C4-2B (cell line): ENCODE data around the gene ZBTB25.

Experiments used
- H3K27ac ChIP-seq: fragments of 450-650 bp; 2 replicates; pipeline ENCODE4 v1.5.1; 2017
- ZFX ChIP-seq: fragments of 450-650 bp; IDR thresholded peaks from 2 replicates; pipeline ENCODE4 v1.6.1; 2017
- TF ChIP-seq, protein P1 (sequence below): fragments of 450-650 bp; conservative IDR thresholded peaks from 2 replicates; pipeline ENCODE4 v1.5.1; 2017; ENCODE audit warnings: mild to moderate bottlenecking

Gene ZBTB25

DNA sequence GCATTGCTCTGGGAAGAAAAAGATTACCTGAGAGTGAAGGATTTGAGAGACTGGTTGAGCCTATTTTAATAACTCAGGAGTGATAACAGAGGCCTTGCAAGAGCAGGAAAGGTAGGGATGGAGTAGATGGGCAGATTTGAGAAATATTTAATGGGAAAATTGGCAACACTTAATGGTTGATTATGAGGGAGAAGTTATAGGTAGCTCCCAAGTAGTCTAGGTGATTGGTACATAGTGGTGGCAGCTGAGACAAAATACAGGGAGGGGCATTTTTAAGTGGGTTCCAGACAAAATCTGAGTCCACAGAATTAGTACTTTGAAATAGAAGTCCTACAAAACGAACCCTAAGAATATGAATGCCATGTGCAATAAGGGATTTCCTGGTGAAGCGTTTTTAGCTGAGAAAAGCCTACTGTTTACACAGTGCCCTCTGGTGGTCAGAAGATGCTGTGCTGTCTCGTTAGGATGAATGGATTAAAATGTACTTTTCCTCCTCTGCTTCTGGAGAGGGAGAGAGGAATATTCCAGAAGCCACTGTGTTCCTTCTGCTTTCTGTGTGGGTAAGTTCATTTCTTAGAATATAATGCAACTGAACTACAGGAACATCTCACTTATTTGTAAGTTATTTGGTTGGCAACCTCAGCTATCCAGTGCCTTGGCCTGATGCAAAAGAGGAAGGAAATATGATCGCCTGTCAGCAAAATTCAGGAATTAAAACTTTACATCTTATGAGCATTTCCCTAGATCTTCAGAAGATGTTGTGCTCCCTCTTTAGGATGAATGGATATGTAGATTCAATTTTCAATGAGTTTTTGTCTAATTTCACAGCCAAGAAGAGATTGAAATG is 7.4 kb upstream of the ZBTB25 start:
- H3K27ac ChIP-seq, result no peak overlapping the region
- no peak for TF ChIP-seq ZFX
- TF ChIP-seq, protein P1, sequence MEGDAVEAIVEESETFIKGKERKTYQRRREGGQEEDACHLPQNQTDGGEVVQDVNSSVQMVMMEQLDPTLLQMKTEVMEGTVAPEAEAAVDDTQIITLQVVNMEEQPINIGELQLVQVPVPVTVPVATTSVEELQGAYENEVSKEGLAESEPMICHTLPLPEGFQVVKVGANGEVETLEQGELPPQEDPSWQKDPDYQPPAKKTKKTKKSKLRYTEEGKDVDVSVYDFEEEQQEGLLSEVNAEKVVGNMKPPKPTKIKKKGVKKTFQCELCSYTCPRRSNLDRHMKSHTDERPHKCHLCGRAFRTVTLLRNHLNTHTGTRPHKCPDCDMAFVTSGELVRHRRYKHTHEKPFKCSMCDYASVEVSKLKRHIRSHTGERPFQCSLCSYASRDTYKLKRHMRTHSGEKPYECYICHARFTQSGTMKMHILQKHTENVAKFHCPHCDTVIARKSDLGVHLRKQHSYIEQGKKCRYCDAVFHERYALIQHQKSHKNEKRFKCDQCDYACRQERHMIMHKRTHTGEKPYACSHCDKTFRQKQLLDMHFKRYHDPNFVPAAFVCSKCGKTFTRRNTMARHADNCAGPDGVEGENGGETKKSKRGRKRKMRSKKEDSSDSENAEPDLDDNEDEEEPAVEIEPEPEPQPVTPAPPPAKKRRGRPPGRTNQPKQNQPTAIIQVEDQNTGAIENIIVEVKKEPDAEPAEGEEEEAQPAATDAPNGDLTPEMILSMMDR, result peak; percentile 97

DNA sequence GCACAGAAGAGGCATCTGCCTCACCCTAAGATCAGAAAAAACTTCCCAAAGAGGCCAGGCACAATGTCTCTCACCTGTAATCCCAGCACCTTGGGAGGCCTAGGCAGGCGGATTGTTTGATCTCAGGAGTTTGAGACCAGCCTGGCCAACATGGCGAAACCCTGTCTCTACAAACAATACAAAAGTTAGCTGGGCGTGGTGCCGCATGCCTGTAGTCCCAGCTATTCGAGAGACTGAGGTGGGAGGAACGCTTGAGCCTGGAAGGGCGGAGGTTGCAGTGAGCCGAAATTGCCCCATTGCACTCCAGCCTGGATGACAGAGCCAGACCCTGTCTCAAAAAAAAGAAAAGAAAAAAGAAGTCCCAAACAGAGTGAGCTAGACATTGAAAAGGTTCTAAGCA is 5.4 kb upstream of the ZBTB25 start:
- H3K27ac ChIP-seq, result no peak overlapping the region

DNA sequence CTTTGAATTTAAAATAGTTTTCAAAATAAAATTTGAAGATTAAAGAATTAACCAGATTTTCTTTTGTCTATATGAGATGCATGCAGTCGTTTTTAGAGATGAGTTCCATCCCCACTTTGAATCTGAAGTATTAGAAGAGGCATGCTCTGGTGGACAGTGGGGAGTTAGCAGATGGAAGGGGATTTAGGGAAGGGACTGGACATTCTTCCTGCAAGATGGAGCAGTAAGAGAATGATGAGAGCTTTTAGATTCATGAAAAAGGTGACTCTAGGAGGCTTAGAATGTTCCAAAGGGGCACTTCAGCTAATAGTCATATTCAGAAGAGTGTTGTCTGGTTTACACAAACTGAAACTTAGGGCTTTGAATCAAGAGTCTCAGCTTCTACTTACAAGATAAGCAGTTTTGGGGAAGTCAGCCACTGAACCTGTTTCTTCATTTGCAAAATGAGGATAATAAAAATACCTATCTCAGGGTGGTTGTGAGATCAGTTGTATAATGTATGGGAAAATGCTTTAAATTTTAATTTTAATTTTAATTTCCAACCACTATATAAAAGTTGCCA is 4.7 kb upstream of the ZBTB25 start:
- no peak overlapping the region for H3K27ac ChIP-seq
- no peak for TF ChIP-seq ZFX
- TF ChIP-seq, protein P1, result no peak

More for the DNA sequence above, 5.4 kb upstream of the ZBTB25 start:
- TF ChIP-seq, protein P1, result no peak
- TF ChIP-seq ZFX, result no peak

DNA sequence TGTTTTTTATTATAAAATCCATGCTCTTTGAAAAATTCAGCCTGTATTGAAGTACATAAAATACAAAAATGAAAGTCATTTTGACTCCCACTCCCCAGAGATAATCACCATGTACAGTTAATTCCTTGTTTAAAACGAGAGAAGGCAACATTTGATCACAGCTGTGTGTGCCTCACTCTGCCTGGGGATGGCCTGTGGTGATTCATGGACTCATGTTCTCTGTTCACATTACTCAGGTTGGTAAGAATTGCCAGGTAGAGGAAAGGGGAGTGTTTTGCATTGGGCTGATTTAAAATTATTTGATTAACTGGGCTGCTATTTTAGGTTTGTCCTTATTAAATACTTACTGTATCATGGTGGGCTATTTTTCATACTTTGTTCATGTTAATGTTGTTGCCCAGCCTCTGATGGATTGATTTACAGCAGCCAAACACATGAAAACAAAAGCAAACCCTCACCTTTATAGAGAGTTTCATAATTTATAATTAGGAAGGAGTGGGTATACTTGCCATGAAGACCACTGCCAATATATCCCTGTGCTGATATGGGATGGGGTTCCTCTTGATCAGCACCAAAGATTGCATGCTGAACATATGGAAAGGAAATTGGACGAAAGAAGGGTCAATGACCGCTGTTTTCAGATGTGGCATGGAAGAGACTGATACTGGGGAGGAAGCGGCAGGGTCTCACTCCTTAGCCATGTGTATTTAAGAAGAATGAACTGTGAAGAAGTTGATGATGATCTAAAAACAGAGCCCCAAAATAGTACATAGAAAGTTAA is 3.9 kb upstream of the ZBTB25 start:
- H3K27ac ChIP-seq, result no peak overlapping the region
- TF ChIP-seq, protein P1, result no peak
- no peak for TF ChIP-seq ZFX

DNA sequence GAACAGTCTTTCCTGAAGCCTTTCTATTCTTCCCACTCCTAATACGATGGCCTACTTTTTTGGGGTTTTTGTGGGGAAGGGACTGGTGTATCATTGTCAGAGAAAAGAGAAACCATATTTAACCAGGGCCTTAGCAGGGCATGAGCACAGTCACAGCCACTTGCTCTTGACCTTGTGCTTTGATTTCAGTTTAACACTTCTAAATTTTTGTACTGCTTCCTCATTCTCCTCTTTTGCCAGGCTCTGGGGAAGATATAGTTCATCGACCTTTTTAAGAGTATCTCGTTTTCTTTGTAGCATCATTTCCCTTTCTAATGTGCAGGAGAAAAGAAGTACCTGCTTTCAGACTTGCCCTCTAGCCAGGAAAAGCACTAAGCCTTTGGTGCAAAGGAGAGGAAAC is 3.1 kb upstream of the ZBTB25 start:
- no peak overlapping the region for H3K27ac ChIP-seq
- no peak for TF ChIP-seq ZFX

DNA sequence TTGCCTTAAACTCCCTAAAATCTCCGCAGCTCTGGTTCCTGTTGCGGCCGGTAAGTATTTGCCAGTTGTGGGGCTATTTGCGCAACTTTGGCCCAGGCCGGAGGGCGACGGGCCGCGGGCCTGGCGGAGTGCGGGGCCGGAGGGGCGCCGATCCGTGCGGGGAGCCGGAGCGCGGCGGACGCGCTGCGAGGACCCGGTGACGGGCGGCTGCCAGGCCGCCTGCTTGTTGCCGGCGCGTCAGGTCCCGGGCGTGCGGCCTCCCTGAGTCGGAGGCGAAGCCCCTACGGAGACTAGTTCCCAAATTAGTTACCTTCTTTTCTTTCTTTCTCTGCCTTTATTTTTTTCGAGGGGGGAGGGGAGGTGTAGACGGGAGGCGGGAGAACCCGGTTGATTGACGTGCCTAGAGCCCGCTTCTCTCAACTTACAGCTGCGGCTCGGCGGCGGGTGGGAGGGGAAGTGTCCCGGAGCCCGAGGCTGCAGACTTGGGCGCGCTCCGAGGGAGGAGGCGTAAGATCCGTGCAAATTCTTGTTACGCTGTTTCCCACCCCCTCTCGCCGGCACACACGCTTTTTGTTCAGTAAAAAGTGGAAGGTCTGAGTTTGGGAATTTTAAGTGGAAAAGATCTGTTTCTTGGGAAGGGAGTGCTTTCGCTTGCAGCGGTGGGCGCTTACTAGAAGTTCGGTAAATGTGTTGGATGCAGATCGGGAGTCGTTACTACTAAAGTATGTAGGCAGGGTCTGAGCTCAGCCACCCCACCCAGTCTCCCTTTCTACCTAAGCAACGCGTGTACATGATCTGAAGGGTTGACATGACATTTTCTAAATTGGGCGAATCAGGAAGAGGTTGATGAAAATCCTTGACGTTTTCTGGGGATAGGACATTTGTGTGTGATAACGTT is 1.5 kb upstream of the ZBTB25 start:
- H3K27ac ChIP-seq, result peak overlapping the region; percentile 97
- TF ChIP-seq, protein P1, result no peak
- peak; percentile 95 for TF ChIP-seq ZFX

DNA sequence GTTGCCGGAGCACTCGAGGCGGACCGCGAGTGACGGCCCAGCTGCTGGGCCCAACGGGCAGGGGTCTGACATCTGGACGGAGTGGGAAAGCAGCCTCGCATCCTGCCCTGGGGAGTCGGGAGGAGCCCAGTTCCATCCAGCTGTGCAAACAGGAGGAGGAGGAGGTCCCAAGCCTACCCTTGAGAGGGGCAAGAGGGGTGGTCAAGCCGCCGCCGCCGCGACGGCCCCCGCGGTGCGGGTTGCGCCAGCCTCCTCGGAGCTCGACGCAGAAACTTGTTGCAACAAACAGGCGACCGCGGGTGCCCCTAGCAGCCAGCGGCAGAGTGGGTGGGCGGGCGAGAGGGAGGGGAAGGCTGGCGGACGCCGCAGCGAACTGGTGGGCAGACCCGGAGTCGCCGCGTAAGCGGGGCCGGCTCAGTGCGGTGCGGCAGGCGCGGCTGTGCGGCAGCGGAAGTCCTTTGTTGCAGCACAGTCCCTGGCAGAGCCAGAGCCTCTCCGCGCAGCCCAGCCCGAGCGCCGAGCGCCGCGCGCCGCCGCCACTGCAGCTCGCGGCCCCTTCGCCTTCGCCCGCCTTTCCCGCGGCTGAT is 765 bp upstream of the ZBTB25 start, which contains the start of gene ZBTB1:
ZBTB1 (plus strand) TSS at position 461 of the 587 bp plus-strand sequence. CDS start 16,735 bp downstream, outside the sequence.
- peak within 1 kb of the TSS; percentile 97 for H3K27ac ChIP-seq
- TF ChIP-seq, protein P1, result no peak
- no peak for TF ChIP-seq ZFX
